DND-41 (cell line): ENCODE measurements around the gene PBX4.

Source experiments
- ATAC-seq: fragments of 200-7000 bp; cut with Tn5 transposase; 3 replicates; pipeline ENCODE4 v1.9.1; 2021; ENCODE audit warnings: low read depth; ENCODE audit not compliant: insufficient read depth
- DNase-seq: peaks from one replicate; pipeline ENCODE4 v3.0.0-alpha.2; 2020
- H2AFZ ChIP-seq: 2 replicates; pipeline ENCODE4 v1.6.0; 2012; ENCODE audit warnings: low read depth, low read length
- H3K27ac ChIP-seq: 2 replicates; pipeline ENCODE4 v1.5.1; 2012; ENCODE audit warnings: low read length, inconsistent platforms
- H3K27me3 ChIP-seq: fragments of 200-600 bp; sonication (generic); 2 replicates; pipeline ENCODE4 v1.6.0; 2012; ENCODE audit warnings: low read length, mild to moderate bottlenecking, inconsistent platforms; ENCODE audit not compliant: insufficient read depth, poor library complexity
- H3K36me3 ChIP-seq: 2 replicates; pipeline ENCODE4 v1.5.1; 2012; ENCODE audit warnings: low read length, inconsistent platforms; ENCODE audit not compliant: insufficient read depth
- H3K4me1 ChIP-seq: 2 replicates; pipeline ENCODE4 v1.5.1; 2012; ENCODE audit warnings: mild to moderate bottlenecking, low read length; ENCODE audit not compliant: insufficient read depth
- H3K4me2 ChIP-seq: 2 replicates; pipeline ENCODE4 v1.6.0; 2012; ENCODE audit warnings: mild to moderate bottlenecking, moderate library complexity, low read length, inconsistent platforms; ENCODE audit not compliant: insufficient read depth
- H3K4me3 ChIP-seq, 2 experiments: fragments of 200-600 bp in 1 of 2; shearing (Covaris generic) in 1 of 2; 2 replicates each; pipeline ENCODE4 v1.5.1; 2012 to 2016; ENCODE audit warnings: inconsistent platforms in 2 of 2, low read length in 2 of 2, mild to moderate bottlenecking in 2 of 2, low read depth in 1 of 2, moderate library complexity in 1 of 2
- H3K79me2 ChIP-seq: 2 replicates; pipeline ENCODE4 v1.6.0; 2012; ENCODE audit warnings: low read length, inconsistent platforms; ENCODE audit not compliant: insufficient read depth
- H3K9ac ChIP-seq: 2 replicates; pipeline ENCODE4 v1.6.0; 2012; ENCODE audit warnings: low read depth, mild to moderate bottlenecking, inconsistent platforms, low read length, moderate library complexity
- H3K9me3 ChIP-seq: 2 replicates; pipeline ENCODE4 v1.5.1; 2012; ENCODE audit warnings: low read length, moderate library complexity, mild to moderate bottlenecking, inconsistent platforms; ENCODE audit not compliant: insufficient read depth, severe bottlenecking
- H4K20me1 ChIP-seq: 2 replicates; pipeline ENCODE4 v1.6.0; 2012; ENCODE audit warnings: low read length; ENCODE audit not compliant: insufficient read depth
- EZH2 ChIP-seq: IDR thresholded peaks from 3 replicates; pipeline ENCODE4 v1.6.1; 2012; ENCODE audit warnings: borderline replicate concordance, low read depth, mild to moderate bottlenecking, moderate library complexity, low read length, inconsistent platforms; ENCODE audit not compliant: severe bottlenecking
- TF ChIP-seq, protein P1 (sequence below): IDR thresholded peaks from 2 replicates; pipeline ENCODE4 v1.5.1; 2012; ENCODE audit warnings: borderline replicate concordance, low read length, moderate library complexity, mild to moderate bottlenecking; ENCODE audit not compliant: poor library complexity, severe bottlenecking; ENCODE audit errors: extremely low read depth

The PBX4 gene

DNA sequence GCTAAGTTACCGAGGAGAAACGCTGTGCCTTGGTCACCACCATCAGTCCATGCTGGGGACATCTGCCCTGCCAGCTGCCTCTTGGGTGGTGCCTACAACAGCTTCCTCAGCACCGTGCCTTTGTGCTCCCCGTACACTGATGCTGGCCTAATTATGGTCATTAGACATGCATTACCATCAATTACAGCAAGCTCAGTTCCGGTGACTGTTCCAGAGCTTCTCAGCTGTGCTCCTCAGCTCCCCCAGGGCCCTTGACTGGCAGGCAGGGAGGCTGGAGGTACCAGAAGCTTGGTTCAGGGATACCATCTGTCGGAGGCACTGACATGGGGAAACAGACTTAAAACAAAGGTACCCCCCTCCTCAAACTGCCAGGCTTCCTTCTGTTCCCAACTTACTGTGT lies 40.2 kb downstream of the PBX4 start:
- H3K9ac ChIP-seq: no peak overlapping the region
- H3K79me2 ChIP-seq: no peaks in the 10 kb centered on the region
- no peak for ATAC-seq
- H3K36me3 ChIP-seq: no peaks in the 10 kb centered on the region
- no peak overlapping the region for H2AFZ ChIP-seq
- H3K4me1 ChIP-seq: no peaks in the 10 kb centered on the region
- TF ChIP-seq, protein P1, sequence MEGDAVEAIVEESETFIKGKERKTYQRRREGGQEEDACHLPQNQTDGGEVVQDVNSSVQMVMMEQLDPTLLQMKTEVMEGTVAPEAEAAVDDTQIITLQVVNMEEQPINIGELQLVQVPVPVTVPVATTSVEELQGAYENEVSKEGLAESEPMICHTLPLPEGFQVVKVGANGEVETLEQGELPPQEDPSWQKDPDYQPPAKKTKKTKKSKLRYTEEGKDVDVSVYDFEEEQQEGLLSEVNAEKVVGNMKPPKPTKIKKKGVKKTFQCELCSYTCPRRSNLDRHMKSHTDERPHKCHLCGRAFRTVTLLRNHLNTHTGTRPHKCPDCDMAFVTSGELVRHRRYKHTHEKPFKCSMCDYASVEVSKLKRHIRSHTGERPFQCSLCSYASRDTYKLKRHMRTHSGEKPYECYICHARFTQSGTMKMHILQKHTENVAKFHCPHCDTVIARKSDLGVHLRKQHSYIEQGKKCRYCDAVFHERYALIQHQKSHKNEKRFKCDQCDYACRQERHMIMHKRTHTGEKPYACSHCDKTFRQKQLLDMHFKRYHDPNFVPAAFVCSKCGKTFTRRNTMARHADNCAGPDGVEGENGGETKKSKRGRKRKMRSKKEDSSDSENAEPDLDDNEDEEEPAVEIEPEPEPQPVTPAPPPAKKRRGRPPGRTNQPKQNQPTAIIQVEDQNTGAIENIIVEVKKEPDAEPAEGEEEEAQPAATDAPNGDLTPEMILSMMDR: no peak
- no peak for TF ChIP-seq EZH2
- H4K20me1 ChIP-seq: no peaks in the 10 kb centered on the region
- H3K9me3 ChIP-seq: no peaks in the 10 kb centered on the region
- H3K27ac ChIP-seq: no peak overlapping the region
- no peak overlapping the region for H3K4me3 ChIP-seq
- H3K4me2 ChIP-seq: no peak overlapping the region
- no peak for DNase-seq
- H3K27me3 ChIP-seq: no peaks in the 10 kb centered on the region

DNA sequence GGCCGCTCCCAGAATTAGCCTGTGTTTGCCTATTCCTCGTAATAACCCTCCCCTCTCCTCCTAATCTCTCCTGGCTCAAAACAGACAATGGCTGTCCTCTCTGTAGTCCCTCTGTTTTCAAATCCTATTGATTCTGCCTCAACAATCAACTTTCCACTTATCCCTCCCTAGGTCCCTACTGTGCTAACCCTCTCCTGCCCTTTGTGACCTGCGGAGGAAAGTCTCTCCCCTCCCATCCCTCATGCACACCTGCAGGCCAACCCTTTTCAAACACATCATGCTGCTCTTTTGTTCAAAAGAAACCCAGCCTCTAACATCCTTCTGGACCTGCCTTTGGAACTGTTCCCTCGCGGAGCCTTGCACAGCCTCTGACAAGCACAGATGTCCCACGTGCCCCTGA lies 43.1 kb downstream of the PBX4 start:
- Histone ChIP-seq H4K20me1 (no peaks in the 10 kb centered on the region), H3K79me2 (no peaks in the 10 kb centered on the region), H3K36me3 (peaks cover 2% of the 10 kb centered on the region), H3K4me2 (no peak overlapping the region), H3K27me3 (no peaks in the 10 kb centered on the region), H3K4me3 (no peak overlapping the region), H3K4me1 (no peaks in the 10 kb centered on the region), H3K9me3 (no peaks in the 10 kb centered on the region), H3K27ac (no peak overlapping the region), H3K9ac (no peak overlapping the region), H2AFZ (no peak overlapping the region)
- TF ChIP-seq EZH2: no peak
- TF ChIP-seq, protein P1: no peak
- ATAC-seq (no peak), DNase-seq (no peak)

DNA sequence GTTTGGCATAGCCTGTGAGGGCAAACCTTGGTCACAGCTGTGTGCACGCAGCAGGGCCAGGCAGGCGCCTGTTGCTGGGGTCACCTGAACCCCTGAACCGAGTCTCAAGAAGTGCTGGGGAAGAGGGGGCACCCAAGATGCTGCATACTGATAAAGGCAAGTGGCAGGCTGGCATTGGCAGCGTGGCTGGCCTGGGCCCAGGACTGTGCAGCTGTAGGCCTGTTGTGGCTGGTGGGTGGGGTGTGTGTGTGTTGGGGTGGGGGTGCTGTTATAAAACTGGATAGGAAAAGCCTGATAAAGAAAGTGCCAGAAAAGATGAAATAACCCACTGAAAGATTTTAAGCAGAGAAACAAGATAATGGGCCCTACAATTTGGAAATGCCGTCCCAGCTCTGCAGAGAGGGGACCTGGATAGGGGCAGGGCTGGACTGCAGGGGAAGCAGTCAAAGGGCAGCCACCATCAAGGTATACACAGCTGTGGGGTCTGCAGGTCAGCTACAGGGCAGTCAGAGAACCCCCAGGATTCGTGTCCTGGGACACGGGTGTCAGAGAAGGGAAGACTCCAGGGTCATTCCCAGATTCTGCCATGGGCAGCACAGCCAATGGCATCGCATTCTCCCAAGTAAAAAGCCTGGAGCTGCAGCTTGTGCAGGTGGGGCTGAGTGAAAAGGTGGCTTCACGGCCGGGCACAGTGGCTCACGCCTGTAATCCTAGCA lies 47.3 kb downstream of the PBX4 start:
- H3K27ac ChIP-seq: no peak overlapping the region
- H3K4me2 ChIP-seq: no peak overlapping the region
- H3K79me2 ChIP-seq: no peaks in the 10 kb centered on the region
- H2AFZ ChIP-seq: no peak overlapping the region
- H3K4me3 ChIP-seq: no peak overlapping the region
- DNase-seq: no peak
- TF ChIP-seq, protein P1: no peak
- H3K27me3 ChIP-seq: no peaks in the 10 kb centered on the region
- peaks cover 28% of the 10 kb centered on the region for H3K36me3 ChIP-seq
- no peaks in the 10 kb centered on the region for H3K9me3 ChIP-seq
- ATAC-seq: no peak
- no peak overlapping the region for H3K9ac ChIP-seq
- no peaks in the 10 kb centered on the region for H4K20me1 ChIP-seq
- H3K4me1 ChIP-seq: no peaks in the 10 kb centered on the region
